Stimulated activated CD4-positive, alpha-beta T cell treated with anti-CD3 and anti-CD28 coated beads, Interleukin-12 subunit alpha, Interleukin-12 subunit beta, amount 100 ng/mL, for 4 hours (primary cell): Measurements from ENCODE around the gene MS4A4E.
"Not testable (repeated sequence)": the region's sequence is repeated elsewhere in the genome, so short reads cannot be mapped to it uniquely, and the experiment has no call there.

ENCODE experiments used
- DNase-seq: peaks from one replicate; pipeline ENCODE4 v3.0.0-alpha.2; 2020

MS4A4E gene

DNA sequence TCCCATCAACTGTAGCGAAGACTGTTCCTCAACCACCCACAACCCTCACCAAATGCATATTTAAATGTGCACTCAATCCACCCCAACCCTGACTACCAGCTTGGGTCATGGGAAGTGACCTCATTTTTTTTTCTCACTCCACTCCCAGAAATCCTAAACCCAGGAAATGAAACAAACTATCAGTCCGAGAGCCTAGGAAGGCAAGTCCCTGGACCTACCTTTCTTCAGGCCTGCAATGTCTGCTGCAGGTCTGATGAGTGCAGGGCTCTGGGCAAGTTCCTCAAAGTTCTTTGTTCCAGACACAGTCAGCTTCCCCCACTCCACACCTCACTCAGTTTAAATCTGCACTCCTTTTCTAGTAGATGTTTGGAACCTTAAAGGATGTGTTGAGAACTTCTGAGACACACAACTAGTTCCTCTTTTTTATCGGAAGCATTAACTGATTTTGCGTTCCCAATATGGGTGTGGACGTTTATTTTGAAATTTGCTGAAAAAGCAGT lies at the start of gene MS4A4E:
TSS of gene MS4A4E (minus strand) at position 398 of the 500 bp plus-strand sequence. CDS start 13,082 bp downstream, outside the sequence.
- DNase-seq: no peak

DNA sequence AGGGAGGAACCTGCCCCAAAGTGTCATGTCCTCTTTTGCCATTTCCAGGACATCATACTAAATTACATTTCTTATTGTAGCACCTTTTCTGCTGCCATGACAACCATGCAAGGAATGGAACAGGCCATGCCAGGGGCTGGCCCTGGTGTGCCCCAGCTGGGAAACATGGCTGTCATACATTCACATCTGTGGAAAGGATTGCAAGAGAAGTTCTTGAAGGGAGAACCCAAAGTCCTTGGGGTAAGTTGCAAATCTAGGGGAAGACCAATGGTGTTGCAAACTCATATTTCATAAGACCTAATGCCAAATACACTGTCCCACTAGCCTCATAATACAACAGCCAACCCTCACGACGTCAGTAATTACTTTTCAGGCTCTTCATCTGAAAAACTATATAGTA lies 49.2 kb upstream of the MS4A4E start:
- no peak for DNase-seq

DNA sequence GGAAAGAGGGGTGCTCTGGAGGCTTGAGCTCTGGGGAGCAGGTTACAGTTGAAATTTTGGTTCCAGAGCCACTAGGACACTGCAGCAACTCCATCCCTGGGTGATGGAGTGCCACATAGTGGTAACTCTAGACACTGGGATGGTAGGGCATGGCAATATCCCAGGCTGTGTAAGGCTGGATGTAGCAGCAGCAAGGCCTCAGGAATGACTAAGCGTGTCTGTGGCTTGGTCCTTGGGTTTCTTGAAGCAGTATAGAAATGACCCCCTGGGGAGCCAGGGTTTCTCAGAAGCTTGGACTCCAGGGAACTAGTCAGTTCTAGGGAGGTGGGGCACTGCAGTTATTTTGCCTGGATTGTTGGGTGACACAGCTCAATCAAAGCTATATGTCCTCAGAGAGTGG lies 45.6 kb upstream of the MS4A4E start:
- no peak for DNase-seq

DNA sequence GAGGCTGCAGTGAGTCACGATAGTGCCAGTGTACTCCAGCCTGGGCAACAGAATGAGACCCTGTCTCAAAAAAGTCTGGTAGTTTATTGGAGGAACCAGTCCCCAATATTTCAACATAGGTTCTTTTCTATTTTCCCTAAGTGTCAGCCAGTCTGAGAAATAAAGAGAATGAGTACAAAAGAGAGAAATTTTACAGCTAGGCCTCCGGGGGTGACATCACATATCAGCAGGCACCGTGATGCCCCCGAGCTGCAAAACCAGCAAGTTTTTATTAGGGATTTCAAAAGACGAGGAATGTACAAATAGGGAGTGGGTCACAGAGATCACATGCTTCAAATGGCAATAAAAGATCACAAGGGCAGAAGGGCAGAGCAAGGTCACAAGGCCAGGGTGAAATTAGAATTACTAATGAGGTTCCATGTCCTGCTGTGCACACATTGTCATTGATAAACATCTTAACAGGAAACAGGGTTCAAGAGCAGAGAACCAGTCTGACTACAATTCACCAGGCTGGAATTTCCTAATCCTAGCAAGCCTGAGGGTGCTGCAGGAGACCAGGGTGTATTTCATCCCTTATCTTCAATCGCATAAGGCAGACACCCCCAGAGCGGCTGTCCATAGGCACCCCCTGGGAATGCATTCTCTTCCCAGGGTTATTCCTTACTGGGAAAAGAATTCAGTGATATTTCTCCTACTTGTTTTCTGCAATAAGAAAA lies 42.6 kb upstream of the MS4A4E start:
- DNase-seq: not testable (repeated sequence)

DNA sequence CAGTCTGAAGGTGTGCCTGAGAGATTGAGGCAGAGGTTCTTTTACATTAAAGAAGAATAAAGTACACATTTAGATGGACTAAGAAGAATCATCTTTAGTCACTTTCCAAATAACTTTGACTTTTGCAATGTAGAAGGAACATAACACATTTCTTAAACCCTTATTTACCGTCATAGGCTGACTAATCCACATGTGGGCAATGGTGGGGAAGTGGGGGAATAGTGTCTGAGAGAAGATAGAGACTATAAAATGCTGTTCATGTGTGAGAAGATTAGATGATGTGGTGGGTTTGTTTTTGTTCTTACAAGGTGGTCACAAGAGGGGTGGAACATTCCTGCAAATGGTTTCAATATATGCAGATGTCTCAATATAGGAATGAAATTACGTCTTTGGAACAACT lies 39.3 kb upstream of the MS4A4E start:
- no peak for DNase-seq

DNA sequence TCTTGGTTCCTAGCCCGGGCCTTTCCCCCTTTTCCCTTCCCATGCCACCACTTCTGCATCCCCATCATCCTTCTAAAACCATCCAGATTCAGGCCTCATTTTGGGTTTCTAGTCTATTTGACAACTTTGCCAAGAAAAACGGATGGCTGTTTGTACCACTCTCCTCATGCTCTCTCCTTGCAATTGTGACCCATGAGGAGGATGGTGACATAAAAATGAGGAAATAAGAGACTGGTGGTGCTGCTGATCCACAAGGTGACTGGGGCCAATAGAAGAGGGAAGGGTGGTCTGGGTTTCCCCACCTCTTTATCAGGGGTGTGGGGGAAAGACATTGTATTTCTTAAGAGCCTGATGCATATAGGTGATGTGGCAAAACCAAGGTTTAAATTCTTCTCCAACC lies 38.5 kb upstream of the MS4A4E start:
- DNase-seq: no peak

DNA sequence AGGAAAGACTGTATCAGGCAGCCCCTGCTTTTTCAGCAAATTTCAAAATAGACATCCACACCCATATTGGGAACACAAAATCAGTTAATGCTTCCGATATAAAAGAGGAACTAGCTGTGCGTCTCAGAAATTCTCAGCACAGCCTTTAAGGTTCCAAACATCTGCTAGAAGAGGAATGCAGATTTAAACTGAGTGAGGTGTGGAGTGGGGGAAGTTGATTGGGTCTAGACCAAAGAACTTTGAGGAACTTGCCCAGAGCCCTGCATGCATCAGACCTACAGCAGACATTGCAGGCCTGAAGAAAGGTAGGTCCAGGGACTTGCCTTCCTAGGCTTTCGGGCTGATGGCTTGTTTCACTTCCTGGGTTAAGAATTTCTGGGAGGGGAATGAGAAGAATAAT lies 37.5 kb upstream of the MS4A4E start, which contains the start of gene MS4A4A:
TSS of gene MS4A4A (plus strand) at position 255 of the 400 bp plus-strand sequence. CDS start at position 265, 10 bp downstream.
- no peak for DNase-seq

DNA sequence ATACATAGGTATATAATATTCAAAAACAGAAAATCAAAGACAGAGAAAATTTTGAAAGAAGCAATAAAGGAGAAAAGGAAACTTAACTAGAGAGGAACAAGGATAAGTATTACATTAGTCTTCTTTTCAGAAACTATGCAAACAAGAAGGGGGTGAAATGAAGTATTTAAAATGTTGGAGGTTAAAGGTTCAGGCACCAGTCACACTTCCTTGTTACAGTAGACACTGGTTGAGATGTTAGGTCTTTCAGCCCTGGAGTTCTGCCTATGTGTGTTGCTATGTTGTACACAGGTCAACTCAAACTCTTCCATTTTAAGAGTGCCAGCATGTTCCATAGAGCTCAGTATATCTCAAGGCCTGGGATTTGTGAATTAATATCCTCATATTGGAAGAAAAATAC lies 31.5 kb upstream of the MS4A4E start:
- DNase-seq: no peak

DNA sequence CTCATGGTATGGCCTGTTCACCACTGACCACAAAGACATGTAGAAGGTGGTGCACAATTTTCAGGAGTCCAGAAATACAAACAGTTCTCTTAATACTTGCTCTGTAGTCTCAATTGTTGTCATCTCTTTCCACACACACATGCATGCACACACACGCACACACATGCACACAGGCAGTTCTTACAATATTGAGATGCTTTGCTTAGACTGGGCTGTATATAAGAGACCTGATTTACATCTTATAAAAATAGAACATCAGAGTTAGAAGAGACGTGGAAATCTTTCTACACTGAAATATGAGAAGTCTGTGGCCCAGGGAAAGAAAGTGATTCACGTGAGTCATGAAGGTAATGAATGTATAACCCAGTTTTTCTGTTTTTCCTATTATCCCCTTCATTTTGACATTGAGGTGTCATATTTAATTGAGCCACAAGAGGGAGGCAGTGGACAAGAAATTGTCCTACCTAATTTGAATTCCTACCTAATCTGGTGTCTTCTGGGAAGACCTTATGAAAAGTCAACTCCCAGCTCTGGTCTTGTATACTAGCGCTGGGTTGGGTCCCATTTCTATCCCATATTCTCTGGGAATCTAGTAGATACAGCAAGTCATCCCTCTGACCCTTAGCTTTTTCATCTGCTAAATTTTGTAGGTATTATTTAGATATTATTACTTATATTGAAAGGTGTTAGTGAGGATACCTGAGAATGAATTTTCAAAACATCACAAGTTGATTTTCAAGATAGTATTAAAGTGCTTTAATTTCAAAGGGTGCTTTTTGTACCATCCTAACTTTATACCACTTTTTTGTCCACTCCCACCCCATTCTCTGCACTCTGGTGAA lies 22.7 kb upstream of the MS4A4E start:
- DNase-seq: no peak

DNA sequence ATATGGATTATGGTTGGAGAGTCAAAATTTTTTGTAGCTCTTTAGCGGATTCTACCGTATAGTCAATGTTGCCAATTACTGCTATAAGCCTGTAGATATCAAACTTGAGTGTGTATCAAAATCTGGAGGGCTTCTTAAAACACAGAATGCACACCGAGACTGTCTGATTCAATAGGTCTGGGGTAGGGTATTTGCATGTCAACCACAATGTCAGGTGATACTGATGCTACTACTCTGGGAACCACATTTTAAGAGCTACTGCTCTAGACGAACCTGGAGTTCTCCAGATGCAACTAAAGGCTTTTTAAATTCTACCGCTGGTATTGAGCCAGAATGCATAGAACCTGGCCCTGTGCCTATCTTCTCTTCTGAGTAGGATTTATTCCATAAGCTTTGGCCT lies 21.7 kb upstream of the MS4A4E start:
- DNase-seq: no peak

DNA sequence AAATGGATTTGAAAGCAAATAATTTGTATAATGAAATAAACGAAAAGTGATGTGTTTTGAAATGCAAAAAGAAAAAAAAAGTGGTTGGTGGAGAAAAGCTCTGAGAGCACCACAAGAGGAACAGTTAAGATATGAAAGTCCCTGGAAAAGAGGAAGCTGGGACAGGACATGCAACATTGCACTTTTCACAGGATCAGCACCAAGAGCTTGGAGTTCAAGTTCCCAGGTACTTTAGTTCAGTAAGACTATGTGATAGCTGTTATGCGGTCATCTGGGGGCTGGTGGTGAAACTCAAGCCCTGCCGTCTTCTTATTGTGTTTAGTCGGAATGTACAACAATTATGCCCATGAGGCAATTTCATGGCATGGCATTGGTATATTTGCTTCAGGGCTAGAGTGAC lies 20.5 kb upstream of the MS4A4E start:
- DNase-seq: no peak

DNA sequence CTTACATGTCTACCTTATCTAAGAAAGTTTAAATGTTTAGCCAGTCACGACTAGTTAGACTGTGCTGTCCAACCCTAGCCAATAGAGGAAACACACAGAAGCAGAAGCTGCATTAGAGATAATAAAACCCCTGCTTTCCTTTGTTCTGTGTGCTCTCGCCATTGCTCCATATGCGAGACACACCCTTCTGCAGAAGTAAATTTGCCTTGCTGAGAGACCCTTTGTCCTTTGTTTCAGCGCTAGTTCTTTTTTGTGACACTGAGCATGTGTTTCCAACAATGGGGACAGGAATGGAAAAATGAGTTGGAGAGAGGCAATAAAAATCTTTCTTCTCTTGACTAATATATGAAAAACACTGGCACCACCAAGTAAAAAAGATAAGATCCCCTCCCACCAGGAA lies 18.1 kb upstream of the MS4A4E start:
- DNase-seq: no peak

DNA sequence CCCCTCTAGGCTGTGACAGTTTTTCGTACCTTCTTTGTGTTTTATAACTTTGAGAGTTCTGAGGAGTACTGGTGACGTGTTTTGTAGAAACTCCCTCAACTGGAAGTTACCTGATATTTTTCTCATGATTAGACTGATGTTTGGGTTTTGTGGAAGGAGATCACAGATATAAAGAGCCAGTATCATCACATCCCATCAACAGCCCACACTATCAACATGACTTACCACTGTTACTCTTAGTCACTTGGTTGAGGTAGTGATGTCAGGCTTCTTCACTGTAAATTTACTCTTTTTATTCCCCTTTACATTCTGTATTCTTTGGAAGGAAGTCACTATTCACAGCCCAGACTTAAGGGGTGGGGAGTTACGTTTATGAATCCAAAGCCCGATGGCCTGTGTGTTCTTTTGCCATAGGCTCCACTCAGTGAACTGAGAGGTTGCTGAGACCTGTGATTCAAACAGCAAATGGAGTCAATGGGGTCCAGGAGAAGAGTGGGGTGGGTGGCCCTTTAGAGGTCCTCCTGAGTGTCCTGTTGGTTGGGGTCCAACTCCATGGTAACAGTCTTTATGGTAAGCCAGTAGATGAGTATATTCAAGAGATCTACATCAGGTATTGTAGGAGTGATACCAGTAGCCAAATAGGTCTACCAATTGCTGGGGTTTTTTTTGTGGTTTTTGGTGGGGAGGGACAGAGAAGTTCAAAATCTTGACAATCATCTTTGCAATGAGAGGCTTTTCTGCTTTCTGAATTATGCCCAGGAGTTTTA lies 15.2 kb upstream of the MS4A4E start:
- DNase-seq: no peak

DNA sequence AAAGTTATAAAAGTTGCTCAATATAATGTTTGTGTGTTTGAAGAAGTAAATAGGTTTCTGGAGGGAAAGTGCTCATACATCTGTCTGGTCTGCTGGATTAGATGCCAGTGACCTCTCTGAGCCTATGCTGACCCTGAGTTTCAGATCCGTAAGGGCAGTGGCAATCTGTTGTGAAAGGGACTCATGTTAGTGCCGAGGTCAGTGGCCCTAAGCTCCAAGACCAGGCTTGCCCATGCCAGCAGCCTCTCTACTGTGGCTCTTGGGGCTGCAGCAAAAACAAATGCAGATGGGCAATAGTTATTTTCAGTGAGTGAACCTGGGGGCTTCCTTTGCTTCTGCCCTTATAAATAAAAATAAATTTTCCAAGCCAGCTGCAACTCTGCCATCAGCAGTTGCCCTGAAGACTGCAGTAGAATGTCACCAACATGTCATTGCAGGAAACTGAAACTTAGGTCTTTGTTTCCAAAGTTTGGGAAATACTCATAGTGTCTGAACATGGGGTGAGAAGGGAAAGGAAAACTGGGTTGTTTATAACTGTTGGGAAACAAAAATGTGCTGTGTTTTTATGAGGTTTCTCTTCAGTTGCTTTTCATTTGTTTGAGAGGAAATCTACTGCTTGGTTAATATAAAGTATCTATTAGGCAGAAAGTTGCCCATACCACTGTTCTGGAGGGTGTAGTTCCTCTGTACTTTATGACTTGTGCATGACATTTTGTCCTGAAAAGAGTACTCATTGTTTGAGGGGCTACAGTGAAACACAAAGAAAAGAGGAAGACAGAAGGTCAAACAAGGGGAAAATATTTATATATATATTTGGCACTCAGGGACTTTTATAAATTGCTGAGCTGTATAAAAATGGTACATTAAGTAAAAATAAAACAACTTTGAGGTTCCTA lies 9.5 kb upstream of the MS4A4E start:
- no peak for DNase-seq

DNA sequence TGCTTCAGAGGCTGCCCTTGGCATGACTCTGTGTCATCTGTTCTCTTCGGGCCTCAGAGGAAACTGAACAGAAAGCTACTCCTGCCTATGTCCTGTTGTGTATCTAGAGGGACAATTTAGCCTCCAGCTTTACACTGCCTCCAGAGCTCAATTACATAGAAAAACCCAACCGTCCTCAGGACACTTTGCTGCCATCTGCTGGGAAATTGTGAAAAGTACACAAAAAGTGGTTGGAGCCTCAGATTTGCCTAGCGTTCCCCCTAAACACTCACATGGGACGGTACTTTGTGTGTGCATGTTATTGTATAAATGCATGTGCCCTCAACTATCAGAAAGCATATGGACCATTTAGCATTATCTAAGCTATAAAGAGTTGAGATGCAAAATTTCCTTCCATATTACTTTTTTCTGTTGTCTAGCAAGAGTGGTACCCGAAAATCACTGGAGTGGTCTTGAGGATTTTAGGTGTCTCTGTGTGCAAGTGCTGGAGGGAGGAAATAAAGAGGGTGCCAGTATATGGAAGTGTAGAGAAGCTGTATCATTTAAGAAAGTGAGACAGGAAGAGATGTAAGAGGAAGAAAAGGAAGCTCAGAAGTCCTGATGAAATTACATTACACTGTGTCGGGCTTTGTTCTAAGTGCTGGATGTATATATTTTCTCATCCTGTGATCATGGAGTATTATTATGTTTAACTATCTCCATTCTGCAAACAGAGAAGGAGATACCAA lies 8.7 kb upstream of the MS4A4E start:
- no peak for DNase-seq

DNA sequence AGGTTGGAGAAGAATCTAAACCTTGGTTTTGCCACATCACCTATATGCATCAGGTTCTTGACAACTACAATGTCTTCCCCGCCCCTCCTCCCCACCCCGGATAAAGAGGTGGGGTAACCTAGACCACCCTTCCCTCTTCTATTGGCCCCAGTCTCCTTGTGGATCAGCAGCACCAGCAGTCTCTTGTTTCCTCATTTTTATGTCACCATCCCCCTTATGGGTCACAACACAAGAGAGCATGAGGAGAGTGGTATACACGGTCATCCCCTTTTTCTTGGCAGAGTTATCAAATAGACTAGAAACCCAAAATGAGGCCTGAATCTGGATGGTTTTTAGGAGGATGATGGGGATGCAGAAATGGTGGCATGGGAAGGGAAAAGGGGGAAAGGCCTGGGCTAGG lies 1.2 kb downstream of the MS4A4E start:
- no peak for DNase-seq

DNA sequence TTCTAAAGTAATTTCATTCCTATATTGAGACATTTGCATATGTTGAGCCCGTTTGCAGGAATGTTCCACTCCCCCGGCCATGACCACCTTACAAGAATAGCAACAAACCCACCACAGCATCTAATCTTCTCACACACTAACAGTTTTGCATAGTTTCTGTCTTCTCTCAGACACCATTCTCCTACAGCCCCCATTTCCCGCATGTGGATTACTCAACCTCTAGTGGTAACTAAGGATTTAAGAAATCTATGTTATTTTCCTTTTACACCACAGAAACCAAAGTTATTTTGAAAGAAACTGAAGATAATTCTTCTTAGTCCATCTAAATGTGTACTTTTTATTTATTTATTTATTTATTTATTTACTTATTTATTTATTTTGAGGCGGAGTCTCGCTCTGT lies 2.3 kb downstream of the MS4A4E start:
- DNase-seq: no peak

DNA sequence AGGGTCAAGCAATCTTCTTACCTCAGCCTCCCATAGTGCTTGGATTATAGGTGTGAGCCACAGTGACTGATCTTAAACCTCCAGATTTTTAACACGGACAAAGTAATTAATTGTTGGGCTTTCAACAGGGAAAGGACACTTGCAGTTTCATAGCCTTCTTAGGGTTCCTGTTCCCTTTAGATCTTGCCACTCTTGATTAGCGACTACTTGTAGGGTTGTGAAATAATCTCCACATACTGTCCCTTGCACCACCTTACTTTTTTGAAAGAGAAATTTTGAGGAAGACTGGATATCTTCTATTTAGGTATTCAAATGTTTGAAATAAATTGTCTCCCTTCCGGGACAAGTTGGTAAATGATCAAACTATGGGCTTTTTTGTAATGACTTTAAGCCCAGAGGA lies 7.6 kb downstream of the MS4A4E start:
- no peak for DNase-seq

DNA sequence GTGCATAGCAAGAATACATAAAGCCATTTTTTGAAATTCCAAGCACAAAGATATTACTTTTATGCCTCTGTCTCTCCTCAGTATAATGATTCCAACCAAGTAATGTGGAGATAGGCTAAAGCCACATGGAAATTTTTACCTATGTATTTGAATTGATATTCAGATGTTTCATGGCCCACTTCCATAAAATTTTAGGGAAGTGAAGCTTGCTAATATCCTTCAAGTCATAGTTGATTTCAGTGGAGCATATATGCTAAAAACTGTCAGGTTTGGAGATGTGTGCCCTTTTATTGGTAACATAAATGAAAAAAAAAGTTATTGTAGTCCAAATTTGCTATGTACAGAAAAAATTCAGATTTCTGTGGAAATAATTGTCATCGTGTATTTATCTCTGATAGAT lies 12.3 kb downstream of the MS4A4E start:
- DNase-seq: no peak

DNA sequence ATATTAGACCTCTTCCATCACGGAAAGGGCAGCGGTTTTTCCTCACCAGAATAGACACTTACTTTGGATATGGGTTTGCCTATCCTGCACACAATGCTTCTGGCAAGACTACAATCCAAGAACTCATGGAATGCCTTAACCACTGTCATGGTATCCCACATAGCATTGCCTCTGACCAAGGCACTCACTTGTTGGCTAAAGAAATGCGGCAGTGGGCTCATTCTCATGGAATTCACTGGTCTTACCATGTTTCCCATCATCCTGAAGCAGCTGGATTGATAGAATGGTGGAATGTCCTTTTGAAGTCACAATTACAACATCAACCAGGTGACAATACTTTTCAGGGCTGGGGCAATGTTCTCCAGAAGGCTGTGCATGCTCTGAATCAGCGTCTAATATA lies 20.8 kb downstream of the MS4A4E start:
- DNase-seq: no peak

DNA sequence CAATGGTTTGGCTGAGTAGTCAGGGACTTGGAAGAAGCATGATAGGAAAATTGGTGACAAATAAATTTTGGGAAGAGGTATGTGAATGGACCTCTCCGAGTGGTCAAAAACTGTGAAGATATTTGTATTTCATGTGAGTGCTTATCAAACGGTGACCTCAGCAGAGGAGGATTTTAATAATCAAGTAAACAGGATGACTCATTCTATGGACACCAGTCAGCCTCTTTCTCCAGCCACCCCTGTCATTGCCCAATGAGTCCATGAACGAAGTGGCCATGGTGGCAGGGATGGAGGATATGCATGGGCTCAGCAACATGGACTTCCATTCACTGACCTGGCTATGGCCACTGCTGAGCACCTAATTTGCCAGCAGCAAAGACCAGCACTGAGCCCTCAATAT lies 21.2 kb downstream of the MS4A4E start:
- no peak for DNase-seq

DNA sequence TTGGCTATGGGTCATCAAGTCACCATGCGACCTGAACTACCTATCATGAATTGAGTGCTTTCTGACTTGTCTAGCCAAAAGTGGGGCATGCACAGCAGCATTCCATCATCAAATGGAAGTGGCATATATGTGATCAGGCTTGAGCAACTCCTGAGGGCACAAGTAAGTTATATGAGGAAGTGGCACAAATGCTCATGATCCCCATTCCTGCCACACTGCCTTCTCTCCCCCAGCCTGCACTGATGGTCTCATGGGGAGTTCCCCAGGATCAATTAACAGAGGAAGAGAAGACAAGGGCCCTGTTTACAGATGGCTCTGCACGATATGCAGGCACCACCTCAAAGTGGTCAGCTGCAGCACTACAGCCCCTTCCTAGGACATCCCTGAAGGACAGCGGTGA lies 21.8 kb downstream of the MS4A4E start:
- DNase-seq: no peak
